ENCODE results near the gene FICD.
"Not testable (repeated sequence)": the region's sequence is repeated elsewhere in the genome, so short reads cannot be mapped to it uniquely, and the experiment has no call there.

FICD gene

DNA sequence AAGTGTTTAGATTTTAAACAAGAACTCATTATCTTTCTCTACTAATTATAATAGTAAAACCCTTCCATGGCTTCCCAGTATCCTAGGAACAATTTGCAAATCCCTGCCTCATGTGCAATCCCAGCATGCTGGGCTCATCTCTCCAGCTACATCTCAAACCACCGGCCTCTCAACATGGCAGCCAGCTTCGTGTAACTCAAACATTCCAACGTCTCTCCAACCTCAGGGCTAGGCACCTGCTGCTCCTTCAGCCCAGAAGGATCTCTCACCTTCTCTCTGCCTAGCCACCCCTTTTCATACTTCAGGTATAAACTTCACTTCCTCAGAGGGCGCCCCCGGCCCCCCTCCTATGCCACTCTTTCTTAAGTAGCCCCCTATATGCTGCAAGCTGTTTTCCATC lies 38.7 kb downstream of the FICD start:
- TF ChIP-seq, protein P1, sequence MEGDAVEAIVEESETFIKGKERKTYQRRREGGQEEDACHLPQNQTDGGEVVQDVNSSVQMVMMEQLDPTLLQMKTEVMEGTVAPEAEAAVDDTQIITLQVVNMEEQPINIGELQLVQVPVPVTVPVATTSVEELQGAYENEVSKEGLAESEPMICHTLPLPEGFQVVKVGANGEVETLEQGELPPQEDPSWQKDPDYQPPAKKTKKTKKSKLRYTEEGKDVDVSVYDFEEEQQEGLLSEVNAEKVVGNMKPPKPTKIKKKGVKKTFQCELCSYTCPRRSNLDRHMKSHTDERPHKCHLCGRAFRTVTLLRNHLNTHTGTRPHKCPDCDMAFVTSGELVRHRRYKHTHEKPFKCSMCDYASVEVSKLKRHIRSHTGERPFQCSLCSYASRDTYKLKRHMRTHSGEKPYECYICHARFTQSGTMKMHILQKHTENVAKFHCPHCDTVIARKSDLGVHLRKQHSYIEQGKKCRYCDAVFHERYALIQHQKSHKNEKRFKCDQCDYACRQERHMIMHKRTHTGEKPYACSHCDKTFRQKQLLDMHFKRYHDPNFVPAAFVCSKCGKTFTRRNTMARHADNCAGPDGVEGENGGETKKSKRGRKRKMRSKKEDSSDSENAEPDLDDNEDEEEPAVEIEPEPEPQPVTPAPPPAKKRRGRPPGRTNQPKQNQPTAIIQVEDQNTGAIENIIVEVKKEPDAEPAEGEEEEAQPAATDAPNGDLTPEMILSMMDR (IDR thresholded peaks at IDR 0.05; ENCODE audit: insufficient read depth, low read depth, low read length, missing control alignments): no peak

DNA sequence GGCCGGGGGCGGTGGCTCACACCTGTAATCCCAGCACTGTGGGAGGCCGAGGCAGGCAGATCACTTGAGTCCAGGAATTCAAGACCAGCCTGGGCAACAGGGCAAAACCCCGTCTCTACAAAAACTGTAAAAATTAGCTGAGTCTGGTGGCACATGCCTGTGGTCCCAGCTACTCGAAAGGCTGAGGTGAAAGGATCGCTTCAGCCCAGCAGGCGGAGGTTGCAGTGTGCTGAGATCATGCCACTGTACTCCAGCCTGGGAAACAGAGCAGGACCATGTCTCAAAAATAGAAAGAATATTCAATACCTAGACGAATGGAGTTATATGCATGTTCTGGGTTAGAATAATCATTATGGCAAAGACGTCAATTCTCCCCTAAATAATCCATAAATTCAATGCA lies 40.3 kb downstream of the FICD start:
- not testable (repeated sequence) for DNase-seq (ENCODE audit: low read depth); H3K4me3 ChIP-seq (ENCODE audit: low read depth, low read length)

More for the DNA sequence above, 38.7 kb downstream of the FICD start:
- DNase-seq (ENCODE audit: low read depth): no peak
- H3K4me3 ChIP-seq (ENCODE audit: low read depth, low read length): no peak overlapping the region

DNA sequence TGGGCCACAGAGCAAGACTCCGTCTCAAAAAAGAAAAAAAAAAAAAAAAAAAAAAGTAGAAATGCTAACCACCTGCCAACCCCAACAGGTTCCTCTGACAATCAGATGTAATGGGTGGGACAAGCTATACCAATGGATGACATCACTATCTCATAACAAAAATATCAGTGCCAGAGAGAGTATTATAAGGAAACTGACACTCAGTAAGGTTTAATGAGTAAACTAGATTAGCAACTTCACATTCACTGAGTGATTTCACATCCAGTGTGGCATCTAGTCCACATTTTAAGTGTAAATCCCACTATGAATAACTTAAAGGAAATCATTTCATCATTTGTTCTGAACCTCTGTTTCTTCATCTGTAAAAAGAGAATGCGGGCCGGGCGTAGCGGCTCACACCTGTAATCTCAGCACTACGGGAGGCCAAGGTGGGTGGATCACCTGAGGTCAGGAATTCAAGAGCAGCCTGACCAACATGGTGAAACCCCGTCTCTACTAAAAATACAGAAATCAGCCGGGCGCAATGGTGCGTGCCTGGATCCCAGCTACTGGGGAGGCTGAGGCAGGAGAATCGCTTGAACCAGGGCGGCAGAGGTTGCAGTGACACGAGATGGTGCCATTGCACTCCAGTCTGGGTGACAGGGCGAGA lies 44.1 kb downstream of the FICD start:
- peak overlapping the region; percentile 92 for H3K4me3 ChIP-seq (ENCODE audit: low read depth, low read length)
- no peak for DNase-seq (ENCODE audit: low read depth)
- TF ChIP-seq, protein P1 (IDR thresholded peaks at IDR 0.05; ENCODE audit: insufficient read depth, low read depth, low read length, missing control alignments): no peak

DNA sequence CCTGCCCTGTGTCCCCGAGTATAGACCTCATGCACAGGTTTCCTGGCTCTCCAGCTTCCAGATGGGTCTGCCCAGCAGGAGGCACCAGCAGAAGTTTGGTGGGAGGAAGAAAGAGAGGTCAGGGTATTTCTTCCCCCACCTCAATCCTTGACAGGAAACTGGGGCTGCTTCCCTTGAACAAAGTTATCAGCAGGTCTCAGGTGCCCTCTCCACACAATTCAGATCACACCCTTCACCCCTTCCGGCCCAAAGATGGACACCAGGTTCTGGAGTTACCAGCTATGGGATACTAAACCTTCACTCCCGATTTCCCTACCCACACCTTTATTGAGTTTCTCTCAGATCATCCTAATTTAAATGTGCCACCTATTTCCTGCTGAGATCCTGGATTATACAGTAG lies 44.7 kb downstream of the FICD start:
- peak overlapping the region; percentile 92 for H3K4me3 ChIP-seq (ENCODE audit: low read depth, low read length)
- TF ChIP-seq, protein P1 (IDR thresholded peaks at IDR 0.05; ENCODE audit: insufficient read depth, low read depth, low read length, missing control alignments): no peak
- DNase-seq (ENCODE audit: low read depth): peak; percentile 32

DNA sequence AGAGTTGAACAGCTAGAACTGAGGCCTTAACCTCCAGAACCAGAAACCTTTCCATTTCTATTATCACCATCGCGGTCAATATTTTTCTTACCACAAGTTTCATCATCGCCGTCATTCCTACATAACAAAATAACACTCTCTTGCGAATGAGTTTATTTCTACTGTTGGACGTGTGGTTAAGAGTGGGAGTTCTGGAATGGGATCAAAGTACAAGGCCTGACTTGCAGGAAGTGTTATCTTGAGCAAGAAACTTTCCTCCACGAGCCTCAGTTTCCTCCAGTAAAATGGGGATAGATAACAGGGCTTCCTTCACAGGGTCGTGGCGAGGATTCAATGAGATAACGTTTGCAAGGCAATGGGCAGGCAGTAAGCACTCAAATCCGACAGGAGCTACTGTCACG lies 45.2 kb downstream of the FICD start:
- no peak for DNase-seq (ENCODE audit: low read depth)
- TF ChIP-seq, protein P1 (IDR thresholded peaks at IDR 0.05; ENCODE audit: insufficient read depth, low read depth, low read length, missing control alignments): no peak
- peak overlapping the region; percentile 92 for H3K4me3 ChIP-seq (ENCODE audit: low read depth, low read length)

DNA sequence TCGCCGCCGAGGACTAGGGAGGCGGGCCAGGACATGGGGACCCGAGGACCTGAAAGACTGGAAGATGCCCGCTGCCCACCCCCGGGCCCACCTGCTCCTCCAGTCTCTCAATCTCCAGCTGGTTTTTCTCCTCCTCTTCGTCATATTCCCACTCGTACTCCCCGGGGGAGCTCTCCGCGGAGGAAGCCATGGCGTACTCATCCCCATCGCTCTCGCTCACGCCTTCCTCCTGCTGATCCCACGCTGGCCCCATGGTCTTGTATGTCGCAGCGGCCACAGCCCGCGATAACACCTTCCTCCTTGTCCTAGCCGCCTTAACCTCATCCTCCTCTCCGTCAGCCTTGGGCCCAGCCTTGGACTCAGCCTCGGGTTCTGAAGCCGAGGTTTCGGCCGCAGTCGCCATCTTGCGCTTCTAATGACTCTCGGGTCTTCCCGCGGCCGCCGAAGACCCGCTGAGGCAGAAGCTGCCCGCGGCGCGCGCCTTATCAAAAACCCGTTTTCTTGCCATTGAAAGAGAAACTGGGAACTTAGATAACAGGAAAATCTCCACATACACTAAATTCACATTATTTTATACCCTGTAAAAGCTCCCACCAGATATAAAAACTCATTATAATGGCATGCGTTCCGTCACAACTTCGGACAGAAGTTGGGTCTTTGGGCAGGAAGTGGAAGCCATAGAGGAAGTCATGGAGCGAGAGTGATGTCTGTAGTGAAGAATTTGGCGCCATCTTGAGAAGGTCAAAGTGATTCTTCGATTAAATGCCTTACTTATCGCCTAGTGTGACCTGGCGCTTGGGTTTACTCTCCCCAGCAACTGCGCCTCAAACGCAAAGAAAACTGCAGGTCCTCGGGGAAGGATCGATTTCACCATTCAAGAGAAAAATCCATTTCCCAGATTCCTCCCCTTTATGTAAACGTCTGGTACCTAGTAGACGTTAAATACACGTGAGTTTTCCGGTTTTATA lies 46.0 kb downstream of the FICD start, which contains the start of gene SART3:
SART3 (minus strand) TSS at position 422 of the 968 bp plus-strand sequence; CDS start at position 403, 19 bp downstream.
- TF ChIP-seq, protein P1 (IDR thresholded peaks at IDR 0.05; ENCODE audit: insufficient read depth, low read depth, low read length, missing control alignments): no peak
- DNase-seq (ENCODE audit: low read depth): peak; percentile 93
- peak within 1 kb of the TSS; percentile 92 for H3K4me3 ChIP-seq (ENCODE audit: low read depth, low read length)

DNA sequence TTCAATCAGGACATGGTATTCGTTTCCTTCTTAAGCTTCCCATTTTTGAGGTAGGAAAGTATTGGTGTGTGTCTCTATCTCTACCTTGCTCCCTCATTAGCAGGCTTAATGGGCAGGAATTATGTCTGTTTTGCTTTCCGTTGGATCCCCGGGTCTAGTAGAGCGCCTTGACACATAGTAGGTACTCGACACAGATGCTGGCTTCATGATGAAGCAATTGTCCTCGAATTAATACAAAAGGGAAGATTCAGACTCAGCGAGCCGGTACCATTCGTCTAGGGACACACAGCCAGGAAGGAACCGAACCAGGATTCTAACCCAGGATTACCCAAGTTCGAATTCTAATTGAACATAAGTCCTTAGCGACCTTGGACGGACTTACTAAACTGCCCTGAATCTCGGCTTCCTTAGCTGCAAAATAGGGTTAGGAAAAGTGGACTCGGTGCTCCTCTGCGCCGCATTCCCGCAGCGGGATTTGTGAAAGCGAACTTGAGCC lies 46.8 kb downstream of the FICD start:
- DNase-seq (ENCODE audit: low read depth): no peak
- peak overlapping the region; percentile 92 for H3K4me3 ChIP-seq (ENCODE audit: low read depth, low read length)
- TF ChIP-seq, protein P1 (IDR thresholded peaks at IDR 0.05; ENCODE audit: insufficient read depth, low read depth, low read length, missing control alignments): no peak

All from GM12865 (cell line).